NCI-H187 treated with DMSO at 0.1 percent for 48 hours (cell line): Measurements from ENCODE around the gene TIMM10.

ENCODE experiments used
- DNase-seq: peaks from one replicate; lab custom pipeline; 2025; lab: John Stamatoyannopoulos, UW

Gene TIMM10

DNA sequence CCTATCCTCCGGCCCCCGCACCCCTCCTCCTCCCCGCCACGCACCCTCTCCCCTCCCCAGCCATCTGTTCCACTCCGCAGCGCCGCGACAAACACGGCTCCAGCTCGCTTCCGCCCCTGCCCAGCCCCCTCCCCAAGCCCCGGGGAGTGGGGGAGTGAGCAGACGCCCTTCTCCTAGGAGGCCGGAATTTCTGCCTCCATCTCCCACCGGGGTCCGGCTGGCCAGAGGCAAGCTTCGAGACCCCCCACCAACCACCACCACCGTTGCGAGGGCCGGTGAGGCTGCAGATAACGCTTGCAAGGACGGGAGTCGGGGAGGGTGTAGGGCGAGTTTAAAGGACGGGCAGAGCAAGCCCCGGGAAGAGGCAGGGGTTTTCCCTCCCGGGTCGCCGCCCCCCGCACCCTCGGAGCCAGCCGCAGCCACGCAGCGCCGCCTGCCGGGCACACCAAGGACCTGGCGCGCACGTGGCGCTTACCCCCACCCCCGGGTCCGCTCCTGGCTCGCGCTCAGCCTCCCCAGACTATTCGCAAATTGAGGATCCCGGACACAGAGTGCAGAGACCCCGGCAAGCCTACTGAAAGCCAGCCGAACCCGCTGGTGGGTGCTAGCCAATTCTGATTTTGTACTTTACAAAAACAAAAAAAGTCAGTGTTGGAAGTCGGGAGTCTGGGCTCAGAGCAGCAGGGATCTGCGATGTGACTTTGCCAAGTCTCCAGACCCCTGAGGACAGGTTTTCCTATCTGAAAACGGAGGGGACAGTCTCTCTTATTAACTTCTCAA, 47.6 kb downstream of the TIMM10 start:
- no peak for DNase-seq

DNA sequence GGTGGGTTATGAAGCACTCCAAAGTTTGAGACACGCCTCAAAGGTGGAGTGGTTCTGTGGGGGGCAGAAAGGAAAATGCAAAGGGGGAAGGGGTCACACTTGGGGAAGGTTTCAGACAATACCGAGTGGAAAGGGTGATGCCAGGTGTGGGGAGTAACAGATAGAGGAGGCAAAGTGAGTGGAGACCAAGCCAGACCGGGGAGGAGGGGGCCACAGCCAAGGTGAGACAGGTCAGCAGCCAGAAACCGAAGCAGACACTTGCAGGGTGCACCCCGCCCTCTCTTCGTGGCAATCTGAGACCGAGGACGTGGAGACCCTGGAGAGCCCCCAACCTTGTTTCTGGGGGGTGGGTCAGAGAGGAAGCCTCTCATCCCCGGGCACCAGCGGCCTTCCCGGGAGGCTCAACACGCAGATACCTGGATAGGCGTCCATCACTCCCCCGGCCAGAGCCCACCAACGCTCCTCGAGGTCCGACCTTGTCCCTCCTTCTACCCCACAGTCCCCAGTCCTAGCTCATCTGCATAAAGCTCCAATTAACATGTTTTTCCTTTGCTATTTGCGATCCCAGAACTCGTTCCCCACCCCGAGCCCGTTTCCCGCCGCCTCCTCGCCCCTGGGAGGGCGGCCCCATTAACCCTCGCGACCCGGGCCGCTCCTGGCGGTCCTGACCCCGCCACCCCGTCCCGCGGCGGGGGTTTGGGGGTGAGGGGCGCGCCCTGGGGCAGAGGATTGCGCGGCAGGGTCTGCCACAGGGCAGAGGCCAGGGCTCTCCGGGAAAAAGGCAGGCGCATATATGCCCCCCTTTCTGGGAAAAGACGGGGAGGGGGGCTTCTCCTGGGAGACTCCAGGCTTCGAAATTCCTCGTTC, 48.4 kb downstream of the TIMM10 start:
- DNase-seq, result no peak

DNA sequence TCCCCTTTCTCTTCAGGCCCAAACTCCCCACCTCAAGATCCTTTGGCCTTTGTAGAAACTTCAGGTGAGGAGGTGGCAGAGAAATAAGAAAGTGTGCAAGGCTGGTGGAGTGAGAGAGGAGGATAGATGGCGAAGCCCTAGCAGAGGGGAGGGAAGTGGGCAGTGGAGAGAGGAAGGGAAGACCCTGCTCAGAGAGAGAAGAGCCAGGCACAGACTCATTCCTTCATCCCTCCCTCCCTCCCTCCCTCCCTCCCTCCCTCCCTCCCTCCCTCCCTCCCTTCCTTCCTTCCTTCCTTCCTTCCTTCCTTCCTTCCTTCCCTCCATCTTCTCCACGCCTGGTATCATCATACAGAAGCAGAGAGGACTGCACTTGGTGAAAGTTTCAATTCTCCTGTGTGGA, 49.2 kb downstream of the TIMM10 start:
- no peak for DNase-seq

- no peak for DNase-seq
Observed at GRCh38 chr11:57480409-57481137, 50.0 kb downstream of the TIMM10 start.

GRCh38 chr11:57479911-57480310, 50.6 kb downstream of the TIMM10 start:
- DNase-seq, result no peak

- no peak for DNase-seq
Observed at GRCh38 chr11:57479021-57479663, 51.4 kb downstream of the TIMM10 start.
